Stomach (tissue), 9 donors: ENCODE measurements around the gene VPS18. TPM values are rescaled to one million over a fixed set of nuclear protein-coding genes. Genes with fewer than 3 reads are reported as not detected.
A peak's percentile ranks its signal among the peaks of the same experiment; 100 is the strongest.

Source experiments
- DNase-seq, 2 donors: peaks; one replicate each; pipeline versions ENCODE4 v3.0.0 to v3.0.0-alpha.2; 2013 to 2019
- H3K27ac ChIP-seq, 5 donors: fragments of 200-600 bp in 4 of 5; sonication (generic) in 4 of 5; one replicate each; pipeline ENCODE4 v1.5.1; 2013 to 2019; ENCODE audit warnings: mild to moderate bottlenecking in 1 of 5, moderate library complexity in 1 of 5
- H3K27me3 ChIP-seq, 3 donors: fragments of 200-600 bp; sonication (generic); one replicate each; pipeline ENCODE4 v1.5.1; 2017 to 2019; ENCODE audit warnings: mixed run types in 1 of 3
- H3K36me3 ChIP-seq, 4 donors: fragments of 200-600 bp; sonication (generic); 1 replicate in 3 of 4; 2 replicates in 1 of 4; pipeline ENCODE4 v1.5.1; 2016 to 2019
- H3K4me1 ChIP-seq, 4 donors: fragments of 200-600 bp; sonication (generic); one replicate each; pipeline ENCODE4 v1.5.1; 2016 to 2019
- H3K4me3 ChIP-seq, 4 donors: fragments of 200-600 bp; sonication (generic) in 3 of 4; one replicate each; pipeline ENCODE4 v1.5.1; 2016 to 2019; ENCODE audit warnings: mild to moderate bottlenecking in 1 of 4
- H3K9me3 ChIP-seq, 4 donors: fragments of 200-600 bp; sonication (generic); one replicate each; pipeline ENCODE4 v1.5.1; 2016 to 2019
- CTCF ChIP-seq, 7 experiments: fragments of 450-650 bp in 4 of 7; fragments of 200-600 bp in 3 of 7; sonication (generic) in 3 of 7; IDR thresholded peaks; one replicate each; pipeline ENCODE4 v1.5.1; 2016 to 2019; ENCODE audit warnings: antibody characterized with exemption in 7 of 7, control low read depth in 2 of 7, mild to moderate bottlenecking in 1 of 7
- EP300 ChIP-seq: sonication (generic); formaldehyde crosslinking; IDR thresholded peaks from one replicate; pipeline ENCODE4 v1.6.1; 2017; ENCODE audit warnings: antibody characterized with exemption
- POLR2A ChIP-seq, 4 donors: fragments of 450-650 bp; IDR thresholded peaks; one replicate each; pipeline ENCODE4 v1.6.1; 2016; ENCODE audit warnings: antibody characterized with exemption in 4 of 4, control low read depth in 2 of 4, mild to moderate bottlenecking in 1 of 4, moderate library complexity in 1 of 4
- POLR2AphosphoS5 ChIP-seq, 3 donors: sonication (generic); formaldehyde crosslinking; IDR thresholded peaks; one replicate each; pipeline ENCODE4 v1.6.1; 2016; ENCODE audit warnings: antibody characterized with exemption in 3 of 3
- WGBS, 5 donors: extraction: QIAGEN DNeasy Blood & Tissue Kit in 3 of 5; methylation state at CpG; one replicate each; pipeline versions ENCODE4 v1.1.5 to v1.1.7; 2013 to 2018; 5-methylcytosine and 5-hydroxymethylcytosine counted together
- intact Hi-C: fragments of 100-400 bp; cut with DNase I; formaldehyde crosslinking; loops from one replicate; pipeline ENCODE4 v1.15.1; 2023; ENCODE audit warnings: low total_unique reads
- polyA plus RNA-seq, 3 donors: library from polyadenylated mRNA; stranded (reverse); fragments of 200-250 nt; gene quantifications; one replicate each; pipeline ENCODE4 v1.2.3, GENCODE V29; 2013
- total RNA-seq, 5 donors: library from RNA; depleted of rRNA; stranded (reverse); fragments of >200 nt; gene quantifications; one replicate each; pipeline versions ENCODE4 v1.1.0 to v1.2.3, GENCODE V29; 2014 to 2016
- donor health status: healthy with polysubstance abuse.
- donor health status: Bipolar disorder and iron deficiency.
- donor health status: healthy.

VPS18 gene
- total and polyA plus RNA-seq, 8 donors, result 1.8 to 24.2 (median 13.1) TPM

DNA sequence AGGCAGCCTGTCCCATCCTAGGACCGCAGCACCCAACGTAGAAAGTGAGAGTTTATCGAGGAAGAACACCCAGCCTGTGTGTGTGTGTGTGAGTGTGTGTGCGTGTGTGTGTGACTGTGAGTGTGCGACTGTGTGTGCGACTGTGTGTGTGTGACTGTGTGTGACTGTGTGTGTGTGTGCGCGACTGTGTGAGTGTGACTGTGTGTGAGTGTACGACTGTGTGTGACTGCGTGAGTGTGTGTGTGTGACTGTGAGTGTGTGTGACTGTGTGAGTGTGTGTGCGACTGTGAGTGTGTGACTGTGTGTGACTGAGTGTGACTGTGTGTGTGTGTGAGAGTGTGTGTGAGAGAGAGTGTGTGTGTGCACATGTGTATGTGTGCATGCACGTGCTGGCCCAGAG is 19.8 kb downstream of the VPS18 start:
- WGBS, 5 donors, result 91 to 96% (median 96%) methylated on average over 12 of the region's 12 CpGs
- H3K9me3 ChIP-seq, result no peaks in the 10 kb centered on the region
- no peak overlapping the region for H3K4me3 ChIP-seq
- intact Hi-C loops, result no loop called here
- H3K27me3 ChIP-seq, result no peaks in the 10 kb centered on the region
- peaks cover 0 to 25% (median 3%) of the 10 kb centered on the region in 4 donors for H3K4me1 ChIP-seq
- no peak for DNase-seq
- no peaks in the 10 kb centered on the region for H3K36me3 ChIP-seq
- no peak for TF ChIP-seq POLR2A (IDR thresholded peaks at IDR 0.05)
- no peak for TF ChIP-seq EP300
- TF ChIP-seq POLR2AphosphoS5 (IDR thresholded peaks at IDR 0.05), result no peak
- no peak overlapping the region for H3K27ac ChIP-seq

GRCh38 chr15:40914486-40914885 is 20.2 kb downstream of the VPS18 start:
- DNase-seq, result no peak
- H3K27me3 ChIP-seq, result no peaks in the 10 kb centered on the region
- H3K27ac ChIP-seq, result peak overlapping the region in 1 of 5 donors; percentile 26
- no peaks in the 10 kb centered on the region for H3K9me3 ChIP-seq
- TF ChIP-seq POLR2A (IDR thresholded peaks at IDR 0.05) (no peak), EP300 (no peak), CTCF (IDR thresholded peaks at IDR 0.05) (no peak), POLR2AphosphoS5 (IDR thresholded peaks at IDR 0.05) (no peak)
- no peaks in the 10 kb centered on the region for H3K36me3 ChIP-seq
- intact Hi-C loops, result no loop called here
- 84 to 89% (median 84%) methylated on average over 8 of the region's 8 CpGs for WGBS, 5 donors
- H3K4me3 ChIP-seq, result no peak overlapping the region
- H3K4me1 ChIP-seq, result peaks cover 0 to 24% (median 3%) of the 10 kb centered on the region in 4 donors

- 83 to 91% (median 88%) methylated on average over 12 of the region's 12 CpGs for WGBS, 5 donors
- no peaks in the 10 kb centered on the region for H3K27me3 ChIP-seq
- no peaks in the 10 kb centered on the region for H3K9me3 ChIP-seq
- no peak overlapping the region for H3K4me3 ChIP-seq
- intact Hi-C loops, result no loop called here
- no peak for DNase-seq
- peaks cover 0 to 17% (median 0%) of the 10 kb centered on the region in 4 donors for H3K4me1 ChIP-seq
- H3K27ac ChIP-seq, result peak overlapping the region in 1 of 5 donors; percentile 26
- H3K36me3 ChIP-seq, result no peaks in the 10 kb centered on the region
- TF ChIP-seq CTCF (IDR thresholded peaks at IDR 0.05) (no peak), EP300 (no peak), POLR2AphosphoS5 (IDR thresholded peaks at IDR 0.05) (no peak), POLR2A (IDR thresholded peaks at IDR 0.05) (no peak)
Measured at GRCh38 chr15:40915116-40915661, 20.9 kb downstream of the VPS18 start.

GRCh38 chr15:40915679-40916078 is 21.4 kb downstream of the VPS18 start:
- Histone ChIP-seq H3K36me3 (no peaks in the 10 kb centered on the region), H3K27ac (peak overlapping the region in 1 of 5 donors; percentile 26), H3K4me3 (no peak overlapping the region), H3K27me3 (no peaks in the 10 kb centered on the region), H3K9me3 (no peaks in the 10 kb centered on the region), H3K4me1 (peaks cover 0 to 12% (median 0%) of the 10 kb centered on the region in 4 donors)
- 60 to 71% (median 68%) methylated on average over 3 to 6 of the region's 6 CpGs for WGBS, 5 donors
- no peak for DNase-seq
- intact Hi-C loops, result no loop called here
- TF ChIP-seq POLR2A (IDR thresholded peaks at IDR 0.05) (no peak), CTCF (IDR thresholded peaks at IDR 0.05) (no peak), POLR2AphosphoS5 (IDR thresholded peaks at IDR 0.05) (no peak), EP300 (no peak)

DNA sequence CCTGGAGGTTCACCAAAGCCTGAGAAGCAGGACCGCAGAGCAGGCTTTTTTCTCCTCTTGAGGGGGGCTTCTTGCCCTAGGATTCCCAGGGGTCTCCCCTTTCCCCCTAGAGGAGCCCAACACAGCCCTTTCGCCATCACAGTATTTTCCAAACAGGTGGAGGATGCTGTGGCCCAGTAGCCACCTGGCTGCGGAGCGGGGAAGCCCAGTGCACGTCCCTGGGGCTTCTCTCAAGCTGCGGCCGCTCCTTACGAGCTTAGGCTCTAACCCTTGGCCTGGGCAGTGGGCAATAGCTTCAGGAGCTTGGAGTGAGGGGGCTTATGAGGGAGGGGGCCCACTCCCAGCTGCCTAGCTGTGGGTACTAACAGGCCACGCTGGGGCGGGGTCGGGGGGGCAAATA is 23.3 kb downstream of the VPS18 start:
- intact Hi-C loops, result no loop called here
- 58 to 77% (median 75%) methylated on average over 10 to 11 of the region's 11 CpGs for WGBS, 5 donors
- Histone ChIP-seq H3K4me1 (no peaks in the 10 kb centered on the region), H3K4me3 (no peak overlapping the region), H3K27me3 (no peaks in the 10 kb centered on the region), H3K36me3 (no peaks in the 10 kb centered on the region), H3K9me3 (no peaks in the 10 kb centered on the region), H3K27ac (peak overlapping the region in 3 of 5 donors; percentile 37 to 43 (median 39))
- DNase-seq, result no peak
- no peak for TF ChIP-seq CTCF (IDR thresholded peaks at IDR 0.05)
